SK-N-MC (cell line): ENCODE measurements around the gene TSHZ2.

ENCODE experiments used
- EZH2 ChIP-seq: fragments of 200-600 bp; sonication (generic); IDR thresholded peaks from one replicate; pipeline ENCODE4 v1.6.1; 2017; ENCODE audit warnings: antibody characterized with exemption
- FOXP2 ChIP-seq: optimal IDR thresholded peaks from 2 replicates; pipeline ENCODE3; 2011; ENCODE audit warnings: mild to moderate bottlenecking, moderate library complexity; ENCODE audit not compliant: insufficient read depth; ENCODE audit errors: extremely low read length, control extremely low read depth
- POLR2AphosphoS5 ChIP-seq: IDR thresholded peaks from 2 replicates; pipeline ENCODE4 v1.6.1; 2012; ENCODE audit warnings: mild to moderate bottlenecking, low read depth, low read length, borderline replicate concordance

DNA sequence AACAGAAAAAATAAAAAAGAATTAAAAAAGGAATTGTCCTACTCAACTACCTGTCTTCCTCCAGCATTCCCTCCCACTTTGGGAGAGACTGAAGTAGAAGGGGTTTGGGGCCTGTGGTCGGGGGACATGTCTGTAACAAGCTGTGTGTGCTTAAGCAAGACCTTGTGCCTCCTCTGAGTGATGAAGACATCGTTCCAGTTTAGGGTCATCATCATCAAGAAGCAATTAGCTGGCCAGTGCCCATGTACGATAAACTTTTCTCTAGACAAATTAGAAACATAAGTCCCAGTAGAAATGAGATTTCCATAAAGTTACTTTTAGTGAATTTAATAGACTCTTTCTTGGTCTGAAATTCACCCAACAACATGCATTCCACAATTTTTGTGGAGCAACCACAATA lies 348.5 kb downstream of the TSHZ2 start:
- TF ChIP-seq FOXP2 (no peak), EZH2 (no peak), POLR2AphosphoS5 (no peak)
